Measurements from ENCODE around the gene DMAC1. TPM values are rescaled to one million over a fixed set of nuclear protein-coding genes. Genes with fewer than 3 reads are reported as not detected.

Gene DMAC1
- total RNA-seq, 1 donor from 2014 or later, result 14.7 TPM

DNA sequence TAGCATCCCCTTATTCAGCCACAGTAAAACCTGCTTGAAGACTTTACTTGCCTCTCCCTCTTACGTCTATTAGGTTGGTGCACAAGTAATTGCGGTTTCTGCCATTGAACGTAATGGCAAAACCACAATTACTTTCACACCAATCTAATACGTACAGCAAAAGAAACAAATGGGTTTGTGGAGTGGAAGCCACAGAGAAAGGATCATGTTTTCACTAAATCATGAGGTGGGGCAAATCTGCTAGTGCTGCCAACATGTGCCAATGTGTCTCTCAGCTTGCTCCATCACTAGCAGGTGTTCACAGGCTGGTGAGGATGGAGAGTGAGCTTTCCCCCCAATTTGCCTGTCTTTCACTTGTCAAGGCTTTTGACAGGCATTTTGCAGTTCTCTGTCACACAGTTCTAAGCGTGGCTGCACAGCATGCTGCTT lies 15.9 kb downstream of the DMAC1 start:
- DNase-seq (ENCODE audit: low read depth), result peak; percentile 27

DNA sequence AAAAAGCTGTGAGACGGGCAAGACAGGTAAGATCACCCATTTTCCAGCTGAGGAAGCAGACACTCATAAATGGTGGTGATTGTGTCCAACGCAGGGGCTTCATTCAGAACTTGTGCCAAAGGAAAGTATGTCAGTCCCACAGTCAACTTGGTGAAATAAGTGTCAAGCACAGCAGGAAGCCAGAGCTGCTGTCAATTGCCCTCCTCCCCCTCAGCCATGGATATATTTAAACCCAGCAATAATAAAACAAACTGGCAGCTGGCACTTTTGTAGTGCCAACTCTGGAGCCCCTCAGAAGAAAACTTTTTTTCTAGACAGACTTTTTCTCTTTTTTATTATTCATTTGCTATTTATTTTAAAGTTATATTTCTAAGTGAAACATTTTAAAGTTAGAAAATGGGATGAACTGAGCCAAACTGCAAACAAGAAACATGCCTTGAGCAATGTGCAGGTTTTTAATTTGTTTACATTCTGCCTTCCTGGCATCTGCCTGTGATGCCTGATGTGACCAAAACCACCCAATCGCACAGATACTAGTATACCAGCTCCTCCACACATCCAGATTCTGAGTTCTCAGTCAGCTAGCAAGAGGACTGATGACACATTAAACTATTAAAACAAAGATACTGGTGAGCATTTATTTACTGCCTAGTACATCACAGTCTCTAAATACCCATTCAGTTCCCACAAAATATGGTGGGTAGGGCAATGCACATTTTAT lies 17.0 kb downstream of the DMAC1 start:
- peak; percentile 67 for DNase-seq (ENCODE audit: low read depth)

DNA sequence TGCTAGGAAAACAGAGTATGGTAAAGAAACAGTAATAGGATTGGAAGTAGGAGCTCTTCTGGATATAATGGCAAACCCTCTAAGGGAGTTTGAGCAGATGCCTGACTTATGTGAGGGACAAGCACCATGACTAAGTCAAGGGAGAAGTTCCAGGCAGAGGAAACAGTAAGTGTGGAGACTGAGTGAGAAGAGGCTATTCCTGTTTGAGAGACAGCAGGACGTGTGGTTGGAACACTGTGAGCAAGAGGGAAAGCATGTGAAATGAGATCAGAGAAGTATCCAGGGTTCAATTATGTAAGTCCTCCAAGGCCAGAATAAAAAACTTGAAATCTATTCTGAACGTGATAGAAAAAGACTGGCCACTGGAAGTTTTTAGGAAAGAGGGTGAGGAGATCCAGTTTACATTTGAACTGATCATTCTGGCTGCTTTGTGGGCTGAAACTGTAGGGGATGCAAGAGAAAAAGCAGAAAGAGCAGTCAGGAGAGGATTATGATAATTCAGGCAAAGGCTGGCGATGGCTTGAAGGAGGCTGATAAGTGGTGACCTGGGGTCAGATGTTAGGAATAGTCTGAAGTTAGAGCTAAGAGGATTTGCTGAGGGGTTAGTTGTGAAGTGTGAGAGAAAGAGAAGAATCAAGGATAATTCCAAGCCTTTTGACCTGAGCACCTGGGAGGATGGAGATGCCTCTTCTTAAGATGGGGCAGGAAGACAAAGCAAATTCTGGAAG lies 19.2 kb downstream of the DMAC1 start:
- peak; percentile 91 for DNase-seq (ENCODE audit: low read depth)

DNA sequence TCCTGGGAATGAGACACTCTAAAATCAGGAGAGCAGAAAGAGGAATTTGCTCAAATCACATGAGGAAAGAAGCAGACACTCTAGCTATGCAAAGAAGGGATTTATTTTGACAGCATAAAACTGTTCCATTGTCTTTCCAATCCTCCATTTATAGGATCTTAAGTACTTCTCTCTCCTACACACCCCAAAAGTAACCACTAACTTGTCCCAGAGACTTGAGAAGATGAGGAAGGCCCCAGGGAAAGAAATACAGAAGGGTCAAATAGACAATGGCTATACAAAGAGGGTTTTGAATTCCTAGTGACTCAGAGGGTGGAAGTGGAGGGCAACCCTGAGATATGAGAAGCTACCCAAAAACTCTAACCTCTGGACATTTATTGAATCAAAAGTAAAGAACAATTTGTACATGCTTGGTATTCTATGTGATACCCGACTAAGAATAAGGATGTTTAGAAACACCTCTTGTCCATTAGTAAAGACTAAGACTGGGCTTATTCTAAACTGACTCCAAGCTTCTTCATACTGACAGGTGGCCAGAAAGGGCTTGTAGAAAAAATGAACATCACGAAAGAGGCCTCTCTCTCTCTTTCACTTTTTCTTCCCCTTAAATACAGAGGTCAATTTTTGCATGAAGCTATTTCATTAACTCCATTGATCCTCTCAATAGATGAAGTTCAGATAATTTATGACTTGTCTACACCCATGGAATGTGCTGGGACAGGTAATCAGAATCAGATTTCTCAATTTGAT lies 20.6 kb downstream of the DMAC1 start:
- DNase-seq (ENCODE audit: low read depth), result no peak

DNA sequence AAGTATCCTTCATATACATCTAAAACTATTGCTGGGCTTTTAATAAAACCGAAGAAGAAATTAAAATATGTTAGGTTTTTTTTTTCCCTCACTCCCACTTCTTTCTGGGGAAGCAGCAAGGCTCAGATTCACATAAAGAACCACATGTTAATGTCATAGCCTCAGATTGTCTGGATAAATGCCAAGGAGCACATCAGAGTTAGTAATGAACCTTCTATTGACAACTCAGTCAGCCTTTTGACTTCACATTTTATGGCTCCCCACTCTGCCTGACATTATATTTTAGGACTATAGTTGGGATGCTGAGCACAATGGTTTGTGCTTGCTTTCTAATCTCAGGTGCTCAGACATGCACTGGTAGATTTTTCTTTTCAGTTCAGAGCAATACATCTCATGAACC lies 21.8 kb downstream of the DMAC1 start:
- DNase-seq (ENCODE audit: low read depth), result no peak

DNA sequence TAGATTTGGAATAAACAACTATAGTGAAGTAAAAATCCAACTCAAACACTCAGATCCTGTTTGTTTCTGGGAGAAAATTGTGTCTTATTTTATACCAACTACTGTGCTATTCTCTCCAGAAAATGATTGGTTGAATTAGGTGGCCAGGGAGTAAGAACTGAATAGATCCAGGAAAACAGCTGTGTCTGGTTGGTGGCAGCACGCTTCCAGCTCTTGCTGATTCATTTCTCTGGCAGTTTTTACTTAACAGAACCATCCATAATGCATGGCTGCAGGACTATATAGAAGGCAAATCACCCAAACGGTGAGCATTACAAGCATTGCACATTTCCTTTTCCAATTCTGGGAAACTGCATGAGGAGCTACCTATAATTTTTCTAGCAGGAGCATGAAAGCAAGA lies 29.5 kb downstream of the DMAC1 start:
- peak; percentile 40 for DNase-seq (ENCODE audit: low read depth)

DNA sequence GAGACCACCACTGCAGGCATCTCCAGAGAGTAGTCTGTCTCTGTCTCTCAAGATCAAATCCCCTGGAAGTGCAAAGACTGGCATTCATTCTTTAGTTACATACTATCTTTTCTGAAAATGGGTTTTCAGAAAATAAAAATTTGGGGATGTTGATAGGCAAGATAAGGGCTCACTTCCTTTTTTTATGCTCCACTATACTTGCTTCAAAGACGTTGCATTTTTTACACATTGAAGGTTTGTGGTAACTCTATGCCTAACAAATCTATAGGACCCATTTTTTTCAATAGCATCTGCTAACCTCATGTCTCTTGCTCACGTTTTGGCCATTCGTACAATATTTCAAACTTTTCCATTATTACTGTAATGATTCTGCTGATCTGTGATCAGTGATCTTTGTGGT lies 37.0 kb downstream of the DMAC1 start:
- no peak for DNase-seq (ENCODE audit: low read depth)

DNA sequence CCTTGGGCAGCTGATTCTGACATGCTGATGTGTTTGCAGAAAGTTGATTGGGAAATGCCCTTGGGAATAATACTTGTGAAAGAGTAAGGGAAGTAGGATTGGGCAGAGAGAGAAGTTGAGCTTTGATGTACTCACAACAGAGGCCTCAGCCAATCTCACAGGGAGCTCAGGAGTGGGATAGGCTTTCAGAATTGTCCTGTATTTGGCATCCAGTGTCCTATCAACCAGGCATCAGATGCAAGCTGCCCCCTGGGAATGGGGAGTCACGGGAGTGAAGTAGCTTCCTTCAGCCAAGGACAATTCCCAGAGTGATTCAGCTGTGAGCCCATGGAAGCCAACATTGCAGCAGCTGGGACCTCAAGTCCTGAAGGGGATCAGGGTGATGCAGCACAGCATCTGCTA lies 39.6 kb downstream of the DMAC1 start:
- peak; percentile 42 for DNase-seq (ENCODE audit: low read depth)

DNA sequence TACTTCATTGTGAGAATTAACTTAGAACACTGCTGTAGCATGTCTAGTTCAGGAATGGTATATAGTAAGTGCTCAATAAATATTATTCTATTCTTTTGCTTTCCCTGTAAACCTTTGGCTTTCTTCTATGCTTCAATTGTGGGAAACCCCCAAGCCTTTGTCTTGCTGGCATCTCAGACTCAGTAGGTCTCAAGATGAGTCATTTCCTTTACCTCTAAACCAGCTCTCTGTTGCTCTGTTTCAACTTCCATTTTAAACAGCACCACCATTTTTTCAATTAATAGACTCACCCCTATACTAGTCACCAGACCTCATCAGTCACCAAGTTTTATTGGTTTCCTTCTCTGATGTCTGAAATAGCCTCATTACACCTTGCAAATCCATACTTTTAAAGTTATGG lies 43.5 kb downstream of the DMAC1 start:
- no peak for DNase-seq (ENCODE audit: low read depth)

DNA sequence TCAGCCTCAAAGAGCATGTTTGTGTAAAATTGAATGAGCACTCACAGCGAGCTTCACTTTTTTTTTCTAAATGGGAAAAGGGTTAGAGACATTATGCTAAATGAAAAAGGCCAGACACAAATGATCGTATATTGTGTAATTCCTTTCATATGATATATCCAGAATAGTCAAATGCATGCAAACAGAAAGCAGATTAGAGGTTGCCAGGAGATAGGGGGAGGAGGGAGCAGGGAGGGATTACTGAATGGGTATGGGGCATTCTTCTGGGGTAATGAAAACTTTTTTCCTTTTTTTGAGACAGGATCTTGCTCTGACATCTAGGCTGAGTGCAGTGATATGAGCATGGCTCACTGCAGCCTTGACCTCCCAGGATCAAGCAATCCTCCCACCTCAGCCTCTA lies 47.1 kb downstream of the DMAC1 start:
- DNase-seq (ENCODE audit: low read depth), result no peak

All from myocyte (in vitro differentiated cells).